GM12878 (cell line): ENCODE measurements around the gene GSS. TPM values are rescaled to one million over a fixed set of nuclear protein-coding genes. Genes with fewer than 3 reads are reported as not detected.

Experiments
- ATAC-seq: fragments of 200-7000 bp; cut with Tn5 transposase; 3 replicates; pipeline ENCODE4 v1.9.1; 2020; ENCODE audit warnings: mild to moderate bottlenecking, moderate library complexity
- BruUV-seq: library from RNA; stranded (reverse); fragments of 400-500 nt; replicated peaks from 2 replicates; lab custom pipeline; 2021; lab: Mats Ljungman, UMichigan
- CTCF ChIA-PET: fragments of 300-600 bp; sonication (Branson Sonifier 250); formaldehyde crosslinking; extraction: SDS; loops from one replicate; lab custom pipeline; 2021; ENCODE audit warnings: inconsistent platforms; lab: Yijun Ruan, JAX
- POLR2A ChIA-PET: fragments of 350-600 bp; formaldehyde crosslinking; extraction: SDS; loops from one replicate; lab custom pipeline; 2021; ENCODE audit warnings: inconsistent platforms; lab: Charles Lee
- RAD21 ChIA-PET: fragments of 300-600 bp; sonication (Branson Sonifier 250); formaldehyde crosslinking; loops from one replicate; lab custom pipeline; 2023; ENCODE audit warnings: antibody characterized with exemption; ENCODE audit not compliant: unreplicated experiment; lab: Charles Lee
- SMC1A ChIA-PET: fragments of 300-600 bp; sonication (Branson Sonifier 250); formaldehyde crosslinking; loops from one replicate; lab custom pipeline; 2023; ENCODE audit not compliant: unreplicated experiment, uncharacterized antibody; lab: Charles Lee
- DNase-seq: peaks from one replicate; pipeline ENCODE4 v3.0.0-alpha.2; 2011; ENCODE audit warnings: low read depth, low spot score
- FAIRE-seq: peaks from 3 replicates; lab custom pipeline; 2011; peaks lifted over from hg19 to GRCh38; lab: Jason Lieb, UNC
- H2AFZ ChIP-seq: 2 replicates; pipeline ENCODE4 v1.6.0; 2011; ENCODE audit warnings: low read depth, low read length, control low read depth; ENCODE audit not compliant: control insufficient read depth
- H3K27ac ChIP-seq: 2 replicates; pipeline ENCODE4 v1.5.1; 2011; ENCODE audit warnings: control low read depth; ENCODE audit not compliant: control insufficient read depth, insufficient read depth
- H3K27me3 ChIP-seq, 2 experiments: replicated peaks in 1 of 2; 2 replicates each; pipeline versions ENCODE4 v1.6.0 to v1.6.1; 2011; ENCODE audit warnings: low read length in 1 of 2; ENCODE audit not compliant: control insufficient read depth in 2 of 2, insufficient read depth in 2 of 2
- H3K36me3 ChIP-seq, 2 experiments: 2 replicates each; pipeline ENCODE4 v1.5.1; 2011; ENCODE audit warnings: low read length in 1 of 2; ENCODE audit not compliant: control insufficient read depth in 2 of 2, insufficient read depth in 2 of 2
- H3K4me1 ChIP-seq: 2 replicates; pipeline ENCODE4 v1.6.1; 2011; ENCODE audit warnings: mild to moderate bottlenecking, low read length, moderate library complexity, mixed read lengths; ENCODE audit not compliant: control insufficient read depth, insufficient read depth
- H3K4me2 ChIP-seq: 2 replicates; pipeline ENCODE4 v1.6.0; 2011; ENCODE audit warnings: control low read depth; ENCODE audit not compliant: control insufficient read depth, insufficient read depth
- H3K4me3 ChIP-seq: fragments of 200-600 bp; sonication (generic); 2 replicates; pipeline ENCODE4 v1.5.1; 2016
- H3K79me2 ChIP-seq: 2 replicates; pipeline ENCODE4 v1.6.0; 2011; ENCODE audit warnings: low read length; ENCODE audit not compliant: control insufficient read depth, insufficient read depth
- H3K9ac ChIP-seq: 2 replicates; pipeline ENCODE4 v1.8.0; 2011; ENCODE audit warnings: low read length, control low read depth, mixed read lengths; ENCODE audit not compliant: control insufficient read depth, insufficient read depth
- H3K9me3 ChIP-seq: replicated peaks from 3 replicates; pipeline ENCODE4 v1.5.1; 2011; ENCODE audit warnings: mild to moderate bottlenecking, low read length; ENCODE audit not compliant: control insufficient read depth, insufficient read depth
- H4K20me1 ChIP-seq: 2 replicates; pipeline ENCODE4 v1.6.0; 2011; ENCODE audit not compliant: control insufficient read depth, insufficient read depth
- BACH1 ChIP-seq: fragments of 450-650 bp; IDR thresholded peaks from 2 replicates; pipeline ENCODE4 v1.6.1; 2017; ENCODE audit warnings: mild to moderate bottlenecking, borderline replicate concordance
- CBFB ChIP-seq: IDR thresholded peaks from 2 replicates; pipeline ENCODE4 v1.6.1; 2016; ENCODE audit warnings: antibody characterized with exemption, low read depth
- CEBPB ChIP-seq, 2 experiments: fragments of 150-350 bp in 1 of 2; IDR thresholded peaks; 2 replicates each; pipeline ENCODE4 v1.6.1; 2012 to 2014; ENCODE audit warnings: low read depth in 2 of 2, low read length in 2 of 2, borderline replicate concordance in 1 of 2, inconsistent platforms in 1 of 2
- CEBPZ ChIP-seq: fragments of 150-350 bp; IDR thresholded peaks from 2 replicates; pipeline ENCODE4 v1.6.1; 2016; ENCODE audit warnings: low read depth, low read length
- CHD1 ChIP-seq: IDR thresholded peaks from 2 replicates; pipeline ENCODE4 v1.6.1; 2012; ENCODE audit warnings: low read depth, low read length, improper control_type of control experiment
- CREB1 ChIP-seq: IDR thresholded peaks from 2 replicates; pipeline ENCODE4 v1.6.1; 2012; ENCODE audit warnings: low read depth, mild to moderate bottlenecking, inconsistent platforms
- GATAD2B ChIP-seq: fragments of 450-650 bp; conservative IDR thresholded peaks from 2 replicates; pipeline ENCODE4 v1.6.1; 2017; ENCODE audit warnings: low read depth, mild to moderate bottlenecking, moderate library complexity
- HDAC2 ChIP-seq: fragments of 200-600 bp; sonication (generic); IDR thresholded peaks from 2 replicates; pipeline ENCODE4 v1.6.1; 2017
- IRF3 ChIP-seq: fragments of 450-650 bp; IDR thresholded peaks from 2 replicates; pipeline ENCODE4 v1.6.1; 2014; ENCODE audit warnings: mild to moderate bottlenecking
- IRF4 ChIP-seq: IDR thresholded peaks from 2 replicates; pipeline ENCODE4 v1.6.1; 2011; ENCODE audit warnings: low read depth, low read length
- JUNB ChIP-seq: IDR thresholded peaks from 2 replicates; pipeline ENCODE4 v1.6.1; 2016; ENCODE audit warnings: antibody characterized with exemption, mild to moderate bottlenecking
- MYC ChIP-seq: IDR thresholded peaks from 2 replicates; pipeline ENCODE4 v1.6.1; 2011; ENCODE audit warnings: mild to moderate bottlenecking, low read length, moderate library complexity, inconsistent platforms; ENCODE audit not compliant: insufficient read depth, insufficient replicate concordance, insufficient read length, severe bottlenecking
- NR2C1 ChIP-seq: fragments of 450-650 bp; IDR thresholded peaks from 2 replicates; pipeline ENCODE4 v1.6.1; 2017; ENCODE audit warnings: antibody characterized with exemption, mild to moderate bottlenecking, moderate library complexity
- PAX5 ChIP-seq: IDR thresholded peaks from 2 replicates; pipeline ENCODE4 v1.6.1; 2011; ENCODE audit warnings: low read depth, low read length, borderline replicate concordance
- POLR2AphosphoS2 ChIP-seq: IDR thresholded peaks from 2 replicates; pipeline ENCODE4 v1.6.1; 2011; ENCODE audit warnings: low read depth, mild to moderate bottlenecking, low read length, improper control_type of control experiment, moderate library complexity
- SP1 ChIP-seq: IDR thresholded peaks from one replicate; pipeline ENCODE4 v1.6.1; 2011; ENCODE audit warnings: low read depth, low read length
- SUPT20H ChIP-seq: IDR thresholded peaks from 2 replicates; pipeline ENCODE4 v1.6.1; 2011; ENCODE audit warnings: low read depth, mild to moderate bottlenecking, low read length, moderate library complexity, borderline replicate concordance; ENCODE audit not compliant: control insufficient read depth
- ZNF384 ChIP-seq: IDR thresholded peaks from 2 replicates; pipeline ENCODE4 v1.6.1; 2012; ENCODE audit warnings: low read depth, mild to moderate bottlenecking, low read length, improper control_type of control experiment, borderline replicate concordance
- WGBS: methylation state at CpG from one replicate; pipeline ENCODE4 v1.1.6; 2016; ENCODE audit warnings: low lambda C conversion rate; ENCODE audit not compliant: insufficient replicate concordance, insufficient coverage; ENCODE audit errors: missing lambda C conversion rate; 5-methylcytosine and 5-hydroxymethylcytosine counted together
- in situ Hi-C: fragments of 300-500 bp; cut with MboI; formaldehyde crosslinking; loops from 9 replicates; pipeline ENCODE4 v1.14.3; 2018; ENCODE audit warnings: mixed read lengths
- intact Hi-C: fragments of 100-400 bp; cut with micrococcal nuclease; formaldehyde crosslinking; loops from one replicate; pipeline ENCODE4 v1.14.2; 2022; ENCODE audit not compliant: unreplicated experiment
- polyA plus RNA-seq, 11 experiments: library from polyadenylated mRNA; depleted of rRNA in 4 of 11; unstranded in 6 of 11; stranded (reverse) in 5 of 11; fragments of >200 nt; fragmentation: Nextera tagmentation in 4 of 11; fragmentation: Illumina TruSeq in 1 of 11; extraction: Ambion mirVana in 4 of 11; extraction: Trizol in 1 of 11; gene quantifications; 1 replicate in 1 of 11; 2 replicates in 10 of 11; pipeline versions ENCODE4 v1.2.1 to v1.2.3, GENCODE V29; 2011 to 2016; ENCODE audit warnings: inconsistent platforms in 2 of 11, missing spikeins in 2 of 11, low read depth in 1 of 11
- total RNA-seq, 4 experiments: library from RNA; depleted of rRNA in 3 of 4; stranded (reverse); fragments of >200 nt in 3 of 4; fragmentation: Illumina TruSeq in 1 of 4; extraction: Trizol in 1 of 4; gene quantifications; 2 replicates each; pipeline versions ENCODE4 v1.2.1 to v1.2.3, GENCODE V29; 2013 to 2021
- TF ChIP-seq, protein P1 (sequence below): fragments of 450-650 bp; IDR thresholded peaks from 2 replicates; pipeline ENCODE4 v1.6.1; 2017; ENCODE audit warnings: mild to moderate bottlenecking, moderate library complexity

GSS gene
- total and polyA plus RNA-seq, 10 of the 15 experiments (the other 5 are each of a cell fraction or from before 2014, with no cell fraction given), result 12.7 to 120 (median 67.4) TPM

DNA sequence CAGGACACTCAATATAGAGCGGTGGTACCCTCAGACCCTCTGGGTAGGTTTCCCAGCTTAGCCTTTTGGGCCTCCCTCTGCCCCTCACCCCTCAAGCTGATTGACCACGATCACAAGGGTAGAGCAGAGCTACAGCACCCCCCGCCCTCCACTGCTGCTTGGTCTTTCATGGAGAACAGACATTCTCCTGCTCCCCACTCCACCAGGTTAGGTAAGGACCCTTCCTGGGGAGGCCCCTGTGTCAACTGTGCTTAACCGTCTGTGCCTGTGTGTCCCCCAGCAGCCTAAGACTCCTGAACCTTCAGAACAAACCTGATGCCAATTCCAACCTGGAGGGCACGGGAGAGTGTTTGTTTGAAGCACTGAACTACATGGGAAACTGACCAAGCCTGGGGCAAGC, 11.8 kb upstream of the GSS start:
- no peak overlapping the region for H2AFZ ChIP-seq
- H3K36me3 ChIP-seq, result no peaks in the 10 kb centered on the region
- no peaks in the 10 kb centered on the region for H4K20me1 ChIP-seq
- intact Hi-C loops, result no loop called here
- ChIA-PET CTCF (interaction anchor here (2.4 kb wide), 1 partner anchor 92 kb away, joined by 8 read pairs; the partner anchor contains the start of gene ACSS2), RAD21 (no interaction called here), POLR2A (no interaction called here), SMC1A (no interaction called here)
- no peaks in the 10 kb centered on the region for H3K9me3 ChIP-seq
- no peak overlapping the region for H3K9ac ChIP-seq
- in situ Hi-C loops, result no loop called here
- H3K27me3 ChIP-seq, result no peaks in the 10 kb centered on the region
- H3K4me2 ChIP-seq, result no peak overlapping the region
- TF ChIP-seq IRF4 (no peak), HDAC2 (no peak), BACH1 (no peak), GATAD2B (no peak), POLR2AphosphoS2 (no peak), MYC (no peak), ZNF384 (no peak), CREB1 (no peak), SP1 (no peak), CBFB (no peak), IRF3 (no peak), CHD1 (no peak), PAX5 (no peak), CEBPB (IDR thresholded peaks at IDR 0.05; ENCODE audit: borderline replicate concordance in 1 of 2, low read depth in 2 of 2, low read length in 2 of 2) (no peak), JUNB (no peak), CEBPZ (no peak), SUPT20H (no peak), NR2C1 (no peak)
- TF ChIP-seq, protein P1, sequence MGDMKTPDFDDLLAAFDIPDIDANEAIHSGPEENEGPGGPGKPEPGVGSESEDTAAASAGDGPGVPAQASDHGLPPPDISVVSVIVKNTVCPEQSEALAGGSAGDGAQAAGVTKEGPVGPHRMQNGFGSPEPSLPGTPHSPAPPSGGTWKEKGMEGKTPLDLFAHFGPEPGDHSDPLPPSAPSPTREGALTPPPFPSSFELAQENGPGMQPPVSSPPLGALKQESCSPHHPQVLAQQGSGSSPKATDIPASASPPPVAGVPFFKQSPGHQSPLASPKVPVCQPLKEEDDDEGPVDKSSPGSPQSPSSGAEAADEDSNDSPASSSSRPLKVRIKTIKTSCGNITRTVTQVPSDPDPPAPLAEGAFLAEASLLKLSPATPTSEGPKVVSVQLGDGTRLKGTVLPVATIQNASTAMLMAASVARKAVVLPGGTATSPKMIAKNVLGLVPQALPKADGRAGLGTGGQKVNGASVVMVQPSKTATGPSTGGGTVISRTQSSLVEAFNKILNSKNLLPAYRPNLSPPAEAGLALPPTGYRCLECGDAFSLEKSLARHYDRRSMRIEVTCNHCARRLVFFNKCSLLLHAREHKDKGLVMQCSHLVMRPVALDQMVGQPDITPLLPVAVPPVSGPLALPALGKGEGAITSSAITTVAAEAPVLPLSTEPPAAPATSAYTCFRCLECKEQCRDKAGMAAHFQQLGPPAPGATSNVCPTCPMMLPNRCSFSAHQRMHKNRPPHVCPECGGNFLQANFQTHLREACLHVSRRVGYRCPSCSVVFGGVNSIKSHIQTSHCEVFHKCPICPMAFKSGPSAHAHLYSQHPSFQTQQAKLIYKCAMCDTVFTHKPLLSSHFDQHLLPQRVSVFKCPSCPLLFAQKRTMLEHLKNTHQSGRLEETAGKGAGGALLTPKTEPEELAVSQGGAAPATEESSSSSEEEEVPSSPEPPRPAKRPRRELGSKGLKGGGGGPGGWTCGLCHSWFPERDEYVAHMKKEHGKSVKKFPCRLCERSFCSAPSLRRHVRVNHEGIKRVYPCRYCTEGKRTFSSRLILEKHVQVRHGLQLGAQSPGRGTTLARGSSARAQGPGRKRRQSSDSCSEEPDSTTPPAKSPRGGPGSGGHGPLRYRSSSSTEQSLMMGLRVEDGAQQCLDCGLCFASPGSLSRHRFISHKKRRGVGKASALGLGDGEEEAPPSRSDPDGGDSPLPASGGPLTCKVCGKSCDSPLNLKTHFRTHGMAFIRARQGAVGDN, result no peak
- no peak overlapping the region for H3K27ac ChIP-seq
- FAIRE-seq (no peak), DNase-seq (no peak), ATAC-seq (no peak)
- 40% methylated on average over 5 of the region's 5 CpGs for WGBS
- H3K4me1 ChIP-seq, result no peaks in the 10 kb centered on the region
- H3K79me2 ChIP-seq, result no peaks in the 10 kb centered on the region
- no peak overlapping the region for H3K4me3 ChIP-seq
- no TSS peak for BruUV-seq
